ENCODE data around the gene RIN3.
A peak's percentile ranks its signal among the peaks of the same experiment; 100 is the strongest.
"Not testable (repeated sequence)": the region's sequence is repeated elsewhere in the genome, so short reads cannot be mapped to it uniquely, and the experiment has no call there.

The RIN3 gene

DNA sequence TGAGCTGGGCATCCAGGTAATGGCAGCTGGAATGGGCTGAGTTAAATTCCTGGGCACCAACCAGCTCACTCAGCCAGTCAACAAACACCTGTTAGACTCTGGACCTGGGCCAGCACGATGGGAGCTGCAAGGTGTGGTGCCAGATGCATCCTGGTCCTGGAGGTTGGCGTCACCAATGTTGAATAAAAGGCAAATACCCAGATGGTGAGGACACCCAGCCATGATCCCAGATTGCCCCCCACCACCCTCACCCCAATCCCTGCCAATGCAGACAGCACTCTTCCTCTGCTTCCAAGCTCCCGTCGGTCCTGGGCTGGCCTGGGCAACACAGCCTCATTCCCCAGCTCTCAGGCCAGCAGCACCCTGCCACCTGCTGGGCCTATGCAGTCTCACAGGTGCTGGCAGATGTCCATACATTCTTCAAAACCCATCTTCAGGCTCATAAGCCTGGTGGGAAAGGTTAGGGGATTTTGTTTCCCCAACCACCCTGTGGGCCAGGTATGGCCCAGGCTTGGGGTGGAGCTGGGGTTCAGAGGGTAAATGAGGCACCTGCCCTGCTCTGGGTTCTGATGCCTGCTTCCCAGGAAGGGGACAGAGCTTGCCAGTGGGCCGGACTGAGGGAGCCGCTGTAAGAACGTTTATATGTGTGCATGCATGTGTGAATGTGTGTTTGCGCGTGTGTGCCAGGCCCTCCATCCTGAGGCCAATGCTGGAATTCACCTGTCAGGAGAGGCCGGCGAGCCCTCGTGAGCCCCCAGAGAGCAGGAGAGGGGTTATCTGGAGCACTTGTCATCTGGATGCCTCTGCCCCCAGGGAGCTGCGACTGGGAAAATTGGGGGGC lies 176.8 kb downstream of the RIN3 start:
- DNase-seq: peak; percentile 39

- DNase-seq: no peak
Measured at GRCh38 chr14:92692822-92693226, 179.2 kb downstream of the RIN3 start.

- no peak for DNase-seq
Measured at GRCh38 chr14:92693998-92694795, 180.6 kb downstream of the RIN3 start.

DNA sequence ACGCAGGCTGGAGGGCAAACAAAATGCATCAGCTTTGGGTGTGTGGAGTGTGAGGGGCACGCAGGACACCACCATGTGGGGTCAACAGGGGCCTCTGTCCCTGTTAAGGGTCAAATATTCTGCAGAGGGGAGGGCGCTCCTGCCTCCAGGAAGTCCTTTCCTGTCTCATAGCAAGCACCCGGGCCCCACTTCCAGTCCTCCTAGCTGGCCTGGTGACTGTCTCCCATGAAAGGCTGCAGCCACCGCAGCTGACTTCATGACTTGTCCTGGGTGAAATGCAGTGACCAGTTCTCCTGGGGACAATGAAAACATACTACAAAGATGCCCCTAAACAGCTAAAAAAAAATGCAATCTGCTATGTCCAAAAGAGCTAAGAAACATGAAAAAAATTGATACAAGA lies 181.2 kb downstream of the RIN3 start:
- no peak for DNase-seq

DNA sequence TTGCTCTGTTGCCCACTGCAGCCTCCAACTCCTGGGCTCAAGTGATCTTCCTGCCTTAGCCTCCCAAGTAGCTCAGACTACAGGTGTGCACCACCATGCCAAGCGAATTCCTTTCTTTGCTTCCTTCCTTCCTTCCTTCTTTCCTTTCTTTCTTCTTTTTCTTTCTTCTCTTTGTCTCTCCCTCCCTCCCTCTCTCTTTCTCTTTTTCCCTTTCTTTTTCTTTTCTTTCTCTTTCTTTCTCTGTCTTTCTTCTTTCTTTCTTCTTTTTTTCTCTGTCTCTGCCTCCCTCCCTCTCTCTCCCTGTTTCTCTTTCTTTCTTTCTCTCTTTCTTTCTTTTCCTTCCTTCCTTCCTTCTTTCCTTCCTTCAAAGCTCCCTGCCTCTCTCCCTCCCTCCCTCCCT lies 182.0 kb downstream of the RIN3 start:
- DNase-seq: no peak

- no peak for DNase-seq
Measured at GRCh38 chr14:92696366-92696765, 182.8 kb downstream of the RIN3 start.

GRCh38 chr14:92698393-92698792 lies 184.8 kb downstream of the RIN3 start:
- DNase-seq: no peak

GRCh38 chr14:92701826-92702225 lies 188.2 kb downstream of the RIN3 start:
- DNase-seq: no peak

- DNase-seq: no peak
Measured at GRCh38 chr14:92702441-92702918, 188.9 kb downstream of the RIN3 start.

DNA sequence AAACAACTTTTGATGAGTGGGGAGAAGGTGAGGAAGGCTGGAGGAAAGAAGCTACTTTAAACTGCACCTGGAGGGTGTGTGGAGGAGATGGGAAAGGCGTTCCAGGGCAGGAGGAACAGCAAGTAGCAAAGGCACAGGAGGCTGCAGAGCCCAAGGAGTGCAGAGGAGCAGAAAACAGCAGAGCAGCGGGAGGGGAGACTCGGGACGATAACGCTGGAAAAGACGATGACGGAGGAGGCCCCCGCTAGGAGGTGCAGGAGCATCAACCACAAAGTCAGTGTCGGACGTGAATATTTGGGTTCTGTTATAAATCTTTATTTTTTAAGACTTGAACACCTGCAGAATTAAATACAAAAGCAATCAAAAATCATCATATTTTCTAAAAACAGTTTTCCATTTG lies 189.9 kb downstream of the RIN3 start:
- no peak for DNase-seq

- DNase-seq: no peak
Measured at GRCh38 chr14:92704036-92704804, 190.6 kb downstream of the RIN3 start.

- DNase-seq: no peak
Measured at GRCh38 chr14:92704821-92705220, 191.2 kb downstream of the RIN3 start.

DNA sequence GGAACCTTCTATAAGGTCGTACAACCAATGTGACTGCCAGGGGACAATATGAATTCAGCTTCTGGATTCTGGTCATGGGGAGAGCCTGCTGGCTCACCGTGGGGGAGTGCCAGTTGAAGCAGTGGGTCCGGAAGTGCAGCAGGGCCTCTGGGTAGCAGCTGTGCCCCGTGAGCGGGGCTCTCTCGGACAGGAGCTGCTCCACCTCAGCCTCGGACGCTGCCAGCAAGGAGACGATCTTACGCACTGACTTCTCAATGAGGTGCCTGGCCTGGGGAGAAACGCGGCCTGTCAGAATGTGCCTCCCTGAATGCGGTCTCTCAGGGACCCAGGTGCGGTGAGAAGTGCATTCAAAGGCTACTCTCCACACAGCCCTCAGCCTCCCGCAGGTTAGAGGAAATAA lies 192.8 kb downstream of the RIN3 start:
- no peak for DNase-seq

DNA sequence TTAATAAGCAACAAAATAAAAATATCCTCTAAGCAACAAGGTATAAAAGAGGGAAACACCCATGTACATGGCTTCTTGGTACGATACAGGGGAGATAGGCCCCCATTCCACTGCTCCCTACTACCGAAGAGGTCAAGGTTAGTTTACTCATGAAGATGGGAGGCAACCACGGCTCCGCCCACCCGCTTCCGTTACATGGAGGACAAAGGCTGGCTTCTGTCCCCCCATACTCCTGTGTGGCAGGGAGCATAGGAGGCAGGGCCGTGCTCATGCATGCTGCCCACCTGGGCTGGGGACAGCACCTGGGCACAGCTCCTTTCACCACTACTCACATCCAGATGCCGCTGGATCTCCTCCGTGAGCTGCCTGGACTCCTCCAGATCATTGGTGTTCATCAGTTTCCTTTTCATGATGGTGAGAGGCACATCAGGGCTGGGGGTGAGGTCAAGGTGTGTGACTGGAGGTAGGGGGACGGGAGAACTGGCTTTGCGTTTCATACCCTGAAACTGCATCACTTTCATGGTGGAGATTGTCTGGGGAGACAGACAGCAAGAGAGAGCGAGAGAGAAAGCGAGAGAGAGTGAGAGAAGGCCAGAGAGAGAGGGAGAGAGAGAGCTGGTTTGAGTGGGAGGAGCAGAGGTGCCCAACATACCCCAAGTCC lies 195.9 kb downstream of the RIN3 start:
- DNase-seq: no peak

DNA sequence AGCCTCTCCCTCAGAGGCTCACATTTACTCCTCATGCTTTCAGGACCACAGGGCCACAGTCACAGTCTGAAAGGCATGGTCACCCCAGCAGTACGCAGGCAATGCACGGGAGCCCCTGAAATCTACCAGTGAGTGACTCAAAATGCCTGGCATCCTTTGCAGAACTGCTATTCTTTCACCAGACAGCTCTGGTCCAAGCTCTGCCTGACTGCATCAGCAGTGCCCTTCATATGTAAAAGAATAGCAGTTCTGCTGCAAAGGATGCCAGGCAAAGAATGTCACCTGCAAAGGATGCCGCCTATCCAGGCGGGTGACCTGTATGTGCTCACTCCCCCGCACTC lies 196.4 kb downstream of the RIN3 start:
- no peak for DNase-seq

DNA sequence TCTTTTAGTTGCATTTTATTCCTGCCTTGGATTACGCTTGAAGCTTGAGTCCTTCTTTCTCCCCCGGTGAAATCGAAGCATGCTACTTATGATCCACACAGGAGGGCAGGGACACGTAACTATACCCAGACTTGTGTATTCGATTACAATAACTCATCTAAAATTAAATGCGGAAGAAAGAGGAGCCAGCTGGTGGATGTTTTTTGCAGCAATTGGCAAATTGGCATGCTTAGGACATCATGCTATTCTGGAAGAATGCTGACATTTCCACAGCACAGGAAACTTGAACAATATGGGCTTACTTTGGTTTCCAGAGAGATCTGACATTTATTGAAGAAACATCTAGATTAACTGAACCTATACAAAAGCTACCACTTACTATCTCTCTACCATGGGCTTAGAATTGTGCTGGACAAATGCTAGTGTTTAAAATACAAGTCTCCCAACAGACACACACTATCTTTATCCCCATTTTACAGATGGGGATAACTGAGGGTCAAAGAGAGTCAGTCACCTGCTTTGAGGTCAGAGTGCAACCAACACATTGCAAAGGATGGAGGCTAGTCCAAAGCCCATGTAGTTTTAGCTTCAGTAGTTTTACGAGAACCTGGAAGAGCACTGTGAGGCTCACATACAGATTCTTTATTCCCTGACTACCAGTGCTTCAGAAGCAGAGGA lies 198.5 kb downstream of the RIN3 start:
- no peak for DNase-seq

DNA sequence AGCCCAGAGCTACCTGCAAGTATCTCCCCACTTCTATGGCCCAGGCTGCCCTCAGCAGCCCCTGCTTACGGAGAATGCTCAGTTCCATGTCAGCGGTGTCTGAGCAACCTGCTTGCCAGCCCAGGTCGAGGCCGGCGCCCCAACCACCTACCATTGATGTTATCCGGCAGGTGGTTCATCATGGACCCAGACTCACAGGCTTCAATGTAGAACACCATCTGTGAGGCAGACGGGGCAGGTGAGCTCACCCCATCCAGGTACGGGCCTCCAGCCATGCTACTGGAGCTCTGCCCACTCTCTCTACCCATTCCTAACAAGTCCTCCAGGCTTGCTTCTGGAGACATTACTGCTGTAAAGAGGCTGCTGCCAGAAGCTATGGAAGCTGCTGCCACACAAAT lies 199.1 kb downstream of the RIN3 start:
- DNase-seq: no peak

DNA sequence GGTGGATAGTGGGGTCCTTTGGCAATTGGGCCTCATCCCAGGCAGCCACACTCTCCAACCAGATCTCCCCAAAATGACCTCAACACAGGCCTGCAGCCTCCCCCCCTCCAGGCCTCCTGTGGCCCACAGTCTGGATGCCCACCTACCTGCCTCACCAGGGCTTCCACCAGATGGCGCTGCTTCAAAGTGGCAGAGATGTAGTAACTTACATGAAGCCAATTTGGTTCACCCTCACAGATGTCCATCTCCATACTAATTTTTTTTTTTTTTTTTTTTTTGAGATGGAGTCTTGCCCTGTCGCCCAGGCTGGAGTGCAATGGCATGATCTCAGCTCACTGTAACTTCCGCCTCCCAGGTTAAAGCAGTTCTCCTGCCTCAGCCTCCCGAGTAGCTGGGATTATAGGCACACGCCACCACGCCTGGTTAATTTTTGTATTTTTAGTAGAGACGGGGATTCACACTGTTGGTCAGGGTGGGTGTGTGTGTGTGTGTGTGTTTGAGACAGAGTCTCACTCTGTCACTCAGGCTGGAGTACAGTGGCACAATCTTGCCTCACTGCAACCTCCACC lies 201.2 kb downstream of the RIN3 start:
- DNase-seq: not testable (repeated sequence)

- DNase-seq: no peak
Measured at GRCh38 chr14:92716131-92716530, 202.6 kb downstream of the RIN3 start.

DNA sequence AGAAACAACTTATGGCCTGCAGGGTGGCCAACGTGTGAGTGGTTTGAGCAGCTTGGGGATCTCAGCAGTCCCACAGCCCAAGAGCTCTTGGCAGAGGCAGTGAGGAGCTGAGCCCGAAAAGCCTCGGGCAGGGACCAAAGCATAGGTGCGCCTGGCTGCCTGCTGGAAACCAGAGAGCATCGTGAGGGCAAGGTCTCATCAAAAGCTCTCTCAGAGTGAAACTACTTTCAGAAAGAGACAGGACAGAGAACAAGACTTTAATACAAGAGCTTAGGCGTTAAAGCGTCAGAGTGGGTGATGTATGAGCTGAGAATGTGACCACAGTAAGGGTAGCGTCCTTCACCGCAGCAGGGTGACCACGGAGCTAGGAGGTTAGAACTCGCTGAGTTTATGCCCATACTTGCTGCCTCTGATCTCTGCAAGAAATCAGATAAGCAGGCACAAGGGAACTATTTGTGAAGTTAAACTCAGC lies 204.0 kb downstream of the RIN3 start:
- no peak for DNase-seq

DNA sequence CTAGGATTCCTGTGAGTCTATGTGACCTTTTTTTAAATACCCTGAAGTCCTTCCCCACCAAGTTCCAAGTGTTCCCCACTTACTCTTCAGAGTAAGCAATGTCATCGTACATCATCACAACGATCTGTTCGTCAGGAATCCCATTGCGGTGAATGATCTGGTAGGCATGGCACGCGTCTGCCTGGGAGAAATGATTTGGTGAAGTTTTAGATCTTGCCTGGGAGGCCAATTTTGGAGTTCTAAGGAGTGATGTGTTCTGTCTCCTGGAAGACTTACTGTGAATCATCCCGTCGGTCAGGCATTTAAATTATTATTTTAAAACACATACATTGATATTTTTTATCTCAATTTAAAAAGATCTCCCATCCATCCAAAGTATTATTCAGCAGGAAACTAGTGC lies 205.1 kb downstream of the RIN3 start:
- no peak for DNase-seq

Measured in right kidney (tissue), 1 donor.